Osteoblast (primary cell): ENCODE measurements around the gene DENND6B. TPM values are rescaled to one million over a fixed set of nuclear protein-coding genes. Genes with fewer than 3 reads are reported as not detected.

Experiments used
- DNase-seq: peaks from one replicate; pipeline ENCODE4 v3.0.0; 2011; ENCODE audit warnings: low spot score, mixed read lengths; ENCODE audit not compliant: insufficient read length; ENCODE audit errors: missing footprints
- H2AFZ ChIP-seq: 2 replicates; pipeline ENCODE4 v1.6.0; 2011; ENCODE audit warnings: mild to moderate bottlenecking, low read length
- H3K27ac ChIP-seq: 2 replicates; pipeline ENCODE4 v1.5.1; 2011; ENCODE audit warnings: mild to moderate bottlenecking, low read depth, low read length, moderate library complexity
- H3K27me3 ChIP-seq: 2 replicates; pipeline ENCODE4 v1.6.0; 2012; ENCODE audit warnings: mild to moderate bottlenecking, control low read depth, inconsistent platforms, low read length, moderate library complexity; ENCODE audit not compliant: insufficient read depth
- H3K36me3 ChIP-seq: 2 replicates; pipeline ENCODE4 v1.5.1; 2011; ENCODE audit warnings: mild to moderate bottlenecking, low read length, control low read depth, moderate library complexity; ENCODE audit not compliant: insufficient read depth
- H3K4me1 ChIP-seq: 2 replicates; pipeline ENCODE4 v1.5.1; 2011; ENCODE audit warnings: mild to moderate bottlenecking, low read length, control low read depth, moderate library complexity; ENCODE audit not compliant: insufficient read depth
- H3K4me2 ChIP-seq: 2 replicates; pipeline ENCODE4 v1.6.0; 2011; ENCODE audit warnings: mild to moderate bottlenecking, low read length; ENCODE audit not compliant: insufficient read depth
- H3K4me3 ChIP-seq: fragments of 200-600 bp; sonication (generic); 3 replicates; pipeline ENCODE4 v1.5.1; 2012; ENCODE audit warnings: mild to moderate bottlenecking, low read length, inconsistent platforms; ENCODE audit not compliant: insufficient read depth
- H3K79me2 ChIP-seq: 2 replicates; pipeline ENCODE4 v1.6.0; 2012; ENCODE audit warnings: mild to moderate bottlenecking, low read length, control low read depth, inconsistent platforms; ENCODE audit not compliant: insufficient read depth
- H3K9me3 ChIP-seq: 2 replicates; pipeline ENCODE4 v1.5.1; 2011; ENCODE audit warnings: low read depth, low read length, control low read depth
- H4K20me1 ChIP-seq: 2 replicates; pipeline ENCODE4 v1.6.0; 2012; ENCODE audit warnings: mild to moderate bottlenecking, low read length, control low read depth; ENCODE audit not compliant: insufficient read depth
- total RNA-seq: library from RNA; depleted of rRNA; stranded (reverse); fragments of >200 nt; gene quantifications from 2 replicates; pipeline ENCODE4 v1.2.3, GENCODE V29; 2012
- TF ChIP-seq, protein P1 (sequence below): IDR thresholded peaks from 2 replicates; pipeline ENCODE4 v1.5.1; 2011; ENCODE audit warnings: mild to moderate bottlenecking, low read depth, low read length, moderate library complexity; ENCODE audit errors: extremely low read depth

Gene DENND6B
- total RNA-seq, 1 donor = 6.5 TPM

DNA sequence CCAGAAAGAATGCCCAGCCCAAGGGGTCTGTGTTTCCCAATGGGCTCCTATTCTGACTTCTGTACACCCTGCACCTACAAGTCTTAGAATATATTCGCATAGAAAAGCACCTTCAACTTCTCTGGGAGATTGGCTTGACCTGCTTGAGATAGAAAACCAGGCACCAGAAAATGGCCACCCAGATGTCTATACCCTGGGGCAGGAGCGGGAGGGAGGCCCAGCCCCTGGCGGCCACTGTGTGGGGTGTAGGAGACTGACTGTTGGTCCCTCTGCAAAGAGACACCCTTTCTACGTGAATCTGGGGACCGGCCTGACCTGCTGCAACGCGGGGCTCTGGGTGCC, 8.5 kb downstream of the DENND6B start:
- Histone ChIP-seq H3K4me3 (no peak overlapping the region), H3K9me3 (no peaks in the 10 kb centered on the region)

DNA sequence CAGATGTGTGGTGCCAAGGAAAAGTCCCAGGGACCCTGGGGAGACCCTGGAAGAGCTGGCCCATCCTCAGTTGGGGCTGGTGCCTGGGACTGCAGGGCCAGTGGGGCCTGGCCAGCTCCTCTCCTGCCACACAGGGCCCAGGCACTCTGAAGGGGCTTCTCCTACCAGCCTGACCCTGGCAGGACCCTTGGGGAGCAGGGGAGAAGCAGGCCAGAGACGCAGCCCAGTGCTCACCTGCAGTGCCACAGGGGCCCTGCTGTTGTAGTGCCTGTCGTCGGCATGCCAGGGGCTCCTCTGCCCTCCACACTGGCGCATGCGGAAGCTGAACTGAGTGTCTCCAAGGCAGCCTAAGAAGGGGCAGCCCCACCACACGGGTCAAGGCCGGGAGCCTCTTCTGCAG, 9.1 kb downstream of the DENND6B start:
- DNase-seq = peak; percentile 72
- no peaks in the 10 kb centered on the region for H3K27me3 ChIP-seq
- H3K4me2 ChIP-seq = no peak overlapping the region
- H3K36me3 ChIP-seq = no peaks in the 10 kb centered on the region
- TF ChIP-seq, protein P1, sequence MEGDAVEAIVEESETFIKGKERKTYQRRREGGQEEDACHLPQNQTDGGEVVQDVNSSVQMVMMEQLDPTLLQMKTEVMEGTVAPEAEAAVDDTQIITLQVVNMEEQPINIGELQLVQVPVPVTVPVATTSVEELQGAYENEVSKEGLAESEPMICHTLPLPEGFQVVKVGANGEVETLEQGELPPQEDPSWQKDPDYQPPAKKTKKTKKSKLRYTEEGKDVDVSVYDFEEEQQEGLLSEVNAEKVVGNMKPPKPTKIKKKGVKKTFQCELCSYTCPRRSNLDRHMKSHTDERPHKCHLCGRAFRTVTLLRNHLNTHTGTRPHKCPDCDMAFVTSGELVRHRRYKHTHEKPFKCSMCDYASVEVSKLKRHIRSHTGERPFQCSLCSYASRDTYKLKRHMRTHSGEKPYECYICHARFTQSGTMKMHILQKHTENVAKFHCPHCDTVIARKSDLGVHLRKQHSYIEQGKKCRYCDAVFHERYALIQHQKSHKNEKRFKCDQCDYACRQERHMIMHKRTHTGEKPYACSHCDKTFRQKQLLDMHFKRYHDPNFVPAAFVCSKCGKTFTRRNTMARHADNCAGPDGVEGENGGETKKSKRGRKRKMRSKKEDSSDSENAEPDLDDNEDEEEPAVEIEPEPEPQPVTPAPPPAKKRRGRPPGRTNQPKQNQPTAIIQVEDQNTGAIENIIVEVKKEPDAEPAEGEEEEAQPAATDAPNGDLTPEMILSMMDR = no peak
- H3K4me3 ChIP-seq = no peak overlapping the region
- no peaks in the 10 kb centered on the region for H4K20me1 ChIP-seq
- no peaks in the 10 kb centered on the region for H3K79me2 ChIP-seq
- H3K4me1 ChIP-seq = no peaks in the 10 kb centered on the region
- H2AFZ ChIP-seq = no peak overlapping the region
- H3K27ac ChIP-seq = no peak overlapping the region
- no peaks in the 10 kb centered on the region for H3K9me3 ChIP-seq

More for the DNA sequence above, 8.5 kb downstream of the DENND6B start:
- Histone ChIP-seq H3K4me2 (no peak overlapping the region), H2AFZ (no peak overlapping the region), H3K36me3 (no peaks in the 10 kb centered on the region), H3K79me2 (no peaks in the 10 kb centered on the region), H3K27ac (no peak overlapping the region), H3K4me1 (no peaks in the 10 kb centered on the region), H3K27me3 (no peaks in the 10 kb centered on the region), H4K20me1 (no peaks in the 10 kb centered on the region)
- TF ChIP-seq, protein P1 = no peak
- DNase-seq = peak; percentile 73

- Histone ChIP-seq H3K4me3 (no peak overlapping the region), H3K27me3 (no peaks in the 10 kb centered on the region), H3K36me3 (no peaks in the 10 kb centered on the region), H3K79me2 (no peaks in the 10 kb centered on the region), H3K4me2 (no peak overlapping the region), H3K9me3 (no peaks in the 10 kb centered on the region), H2AFZ (no peak overlapping the region), H3K27ac (no peak overlapping the region), H4K20me1 (no peaks in the 10 kb centered on the region), H3K4me1 (no peaks in the 10 kb centered on the region)
- TF ChIP-seq, protein P1 = no peak
- DNase-seq = peak; percentile 72
These were observed 9.6 kb downstream of the DENND6B start for GRCh38 chr22:50317178-50317577.

GRCh38 chr22:50316114-50317065, 10.4 kb downstream of the DENND6B start:
- Histone ChIP-seq H2AFZ (no peak overlapping the region), H3K27ac (no peak overlapping the region), H3K9me3 (no peaks in the 10 kb centered on the region), H3K4me1 (no peaks in the 10 kb centered on the region), H3K27me3 (no peaks in the 10 kb centered on the region), H4K20me1 (no peaks in the 10 kb centered on the region), H3K79me2 (no peaks in the 10 kb centered on the region), H3K4me3 (no peak overlapping the region), H3K36me3 (no peaks in the 10 kb centered on the region), H3K4me2 (no peak overlapping the region)
- DNase-seq = peak; percentile 65
- TF ChIP-seq, protein P1 = no peak
